SK-N-SH (cell line): ENCODE results near the gene C14orf93. TPM values are rescaled to one million over a fixed set of nuclear protein-coding genes. Genes with fewer than 3 reads are reported as not detected.

Experiments
- CTCF ChIA-PET: fragments of 300-600, 350-600 bp; formaldehyde crosslinking; extraction: SDS; loops from one replicate; lab custom pipeline; 2021; lab: Yijun Ruan, JAX
- POLR2A ChIA-PET: fragments of 350-600 bp; sonication (Branson Sonifier 250); formaldehyde crosslinking; extraction: SDS; loops from one replicate; lab custom pipeline; 2020; ENCODE audit warnings: antibody characterized with exemption, inconsistent platforms; lab: Yijun Ruan, JAX
- DNase-seq: peaks from one replicate; pipeline ENCODE4 v3.0.0; 2012
- H2AFZ ChIP-seq: fragments of 200-600 bp; sonication (generic); 2 replicates; pipeline ENCODE4 v1.8.1; 2016; ENCODE audit warnings: antibody characterized with exemption, mild to moderate bottlenecking, low read depth
- H3F3A ChIP-seq: fragments of 200-600 bp; sonication (generic); replicated peaks from 2 replicates; pipeline ENCODE3; 2016; ENCODE audit warnings: antibody characterized with exemption, mild to moderate bottlenecking; ENCODE audit not compliant: insufficient read depth
- H3K27ac ChIP-seq, 2 experiments: fragments of 200-500 bp in 1 of 2; fragments of 200-600 bp in 1 of 2; sonication (Bioruptor generic) in 1 of 2; sonication (generic), shearing (Covaris generic) in 1 of 2; 2 replicates each; pipeline versions ENCODE4 v1.5.1 to v1.6.1; 2014 to 2016; ENCODE audit warnings: low read depth in 2 of 2, inconsistent platforms in 1 of 2, low read length in 1 of 2, mild to moderate bottlenecking in 1 of 2, mixed read lengths in 1 of 2
- H3K27me3 ChIP-seq: fragments of 200-600 bp; sonication (generic), shearing (Covaris generic); 2 replicates; pipeline ENCODE4 v1.6.1; 2016; ENCODE audit warnings: mixed run types; ENCODE audit not compliant: insufficient read depth
- H3K36me3 ChIP-seq, 2 experiments: fragments of 200-500 bp in 1 of 2; fragments of 200-600 bp in 1 of 2; sonication (Bioruptor generic) in 1 of 2; sonication (generic) in 1 of 2; replicated peaks in 1 of 2; 2 replicates each; pipeline versions ENCODE3 to v1.5.1; 2014 to 2016; ENCODE audit warnings: low read length in 1 of 2, mild to moderate bottlenecking in 1 of 2; ENCODE audit not compliant: insufficient read depth in 2 of 2, control insufficient read depth in 1 of 2
- H3K4me1 ChIP-seq, 2 experiments: fragments of 200-500 bp in 1 of 2; fragments of 200-600 bp in 1 of 2; sonication (Bioruptor generic) in 1 of 2; sonication (generic), shearing (Covaris generic) in 1 of 2; 2 replicates each; pipeline versions ENCODE4 v1.5.1 to v1.6.1; 2014 to 2016; ENCODE audit warnings: low read depth in 1 of 2, low read length in 1 of 2, mixed run types in 1 of 2; ENCODE audit not compliant: insufficient read depth in 2 of 2, control insufficient read depth in 1 of 2
- H3K4me2 ChIP-seq: fragments of 200-600 bp; sonication (generic), shearing (Covaris generic); 2 replicates; pipeline ENCODE4 v1.6.1; 2017; ENCODE audit warnings: mixed run types
- H3K4me3 ChIP-seq, 2 experiments: fragments of 200-500 bp in 1 of 2; fragments of 200-600 bp in 1 of 2; sonication (Bioruptor generic) in 1 of 2; sonication (generic), shearing (Covaris generic) in 1 of 2; 2 replicates each; pipeline versions ENCODE4 v1.5.1 to v1.8.1; 2014 to 2016; ENCODE audit warnings: low read depth in 2 of 2, inconsistent platforms in 1 of 2, low read length in 1 of 2, mild to moderate bottlenecking in 1 of 2, mixed read lengths in 1 of 2, moderate library complexity in 1 of 2
- H3K79me2 ChIP-seq: fragments of 200-600 bp; sonication (generic); 2 replicates; pipeline ENCODE4 v1.8.1; 2017; ENCODE audit warnings: mild to moderate bottlenecking; ENCODE audit not compliant: insufficient read depth
- H3K9ac ChIP-seq: fragments of 200-600 bp; sonication (generic); 2 replicates; pipeline ENCODE4 v1.6.1; 2017; ENCODE audit warnings: mixed run types
- H3K9me2 ChIP-seq: fragments of 200-600 bp; sonication (generic); 2 replicates; pipeline ENCODE4 v1.6.1; 2017; ENCODE audit warnings: mixed run types
- H3K9me3 ChIP-seq: fragments of 200-600 bp; sonication (generic); 2 replicates; pipeline ENCODE4 v1.6.1; 2017; ENCODE audit warnings: mixed run types, mild to moderate bottlenecking, moderate library complexity
- H4K20me1 ChIP-seq: fragments of 200-600 bp; sonication (generic); 2 replicates; pipeline ENCODE4 v1.6.1; 2017; ENCODE audit warnings: mild to moderate bottlenecking, mixed run types; ENCODE audit not compliant: insufficient read depth
- EP300 ChIP-seq, 2 experiments: IDR thresholded peaks; 2 replicates each; pipeline versions ENCODE4 v1.4.0 to v1.6.1; 2012; ENCODE audit warnings: borderline replicate concordance in 1 of 2, low read depth in 1 of 2, low read length in 1 of 2
- EZH2phosphoT487 ChIP-seq: fragments of 200-600 bp; sonication (generic); IDR thresholded peaks from 2 replicates; pipeline ENCODE4 v1.6.1; 2017; ENCODE audit warnings: low read depth, mixed run types, mild to moderate bottlenecking, antibody characterized with exemption, moderate library complexity, borderline replicate concordance
- JUND ChIP-seq: IDR thresholded peaks from 2 replicates; pipeline ENCODE4 v1.4.0; 2012
- RAD21 ChIP-seq: IDR thresholded peaks from 2 replicates; pipeline ENCODE4 v1.6.1; 2012; ENCODE audit warnings: mild to moderate bottlenecking, low read length
- SIN3A ChIP-seq: IDR thresholded peaks from 2 replicates; pipeline ENCODE4 v1.6.1; 2012; ENCODE audit warnings: low read depth, mild to moderate bottlenecking, low read length, moderate library complexity, borderline replicate concordance
- SMC3 ChIP-seq: IDR thresholded peaks from 2 replicates; pipeline ENCODE4 v1.6.1; 2012; ENCODE audit warnings: low read depth, low read length, improper control_type of control experiment
- TEAD4 ChIP-seq: IDR thresholded peaks from 2 replicates; pipeline ENCODE4 v1.4.0; 2012; ENCODE audit warnings: mild to moderate bottlenecking, borderline replicate concordance; ENCODE audit not compliant: insufficient read depth
- YY1 ChIP-seq: IDR thresholded peaks from 2 replicates; pipeline ENCODE4 v1.4.0; 2012; ENCODE audit warnings: low read depth, mild to moderate bottlenecking
- WGBS: methylation state at CpG from one replicate; pipeline ENCODE4 v1.1.6; 2017; ENCODE audit warnings: low lambda C conversion rate; 5-methylcytosine and 5-hydroxymethylcytosine counted together
- polyA plus RNA-seq, 3 experiments: library from polyadenylated mRNA; depleted of rRNA; stranded (reverse); fragments of >200 nt; gene quantifications; 2 replicates each; pipeline ENCODE4 v1.2.3, GENCODE V29; 2012
- TF ChIP-seq, protein P1 (sequence below): IDR thresholded peaks from 2 replicates; pipeline ENCODE4 v1.4.0; 2012; ENCODE audit warnings: low read depth, borderline replicate concordance
- TF ChIP-seq, protein P2 (sequence below): fragments of 150-350 bp; IDR thresholded peaks from 2 replicates; pipeline ENCODE4 v1.6.1; 2017; ENCODE audit warnings: antibody characterized with exemption, low read length, low read depth, borderline replicate concordance
- TF ChIP-seq, protein P3 (sequence below): IDR thresholded peaks from 2 replicates; pipeline ENCODE4 v1.4.0; 2012; ENCODE audit warnings: low read depth, borderline replicate concordance
- TF ChIP-seq, protein P4 (sequence below): fragments of 200-600 bp; sonication (generic); IDR thresholded peaks from 2 replicates; pipeline ENCODE4 v1.6.1; 2017; ENCODE audit warnings: antibody characterized with exemption, mild to moderate bottlenecking, moderate library complexity

C14orf93 gene
- polyA plus RNA-seq, 1 of the 3 experiments (the other 2 are of a cell fraction), result 9.1 TPM

DNA sequence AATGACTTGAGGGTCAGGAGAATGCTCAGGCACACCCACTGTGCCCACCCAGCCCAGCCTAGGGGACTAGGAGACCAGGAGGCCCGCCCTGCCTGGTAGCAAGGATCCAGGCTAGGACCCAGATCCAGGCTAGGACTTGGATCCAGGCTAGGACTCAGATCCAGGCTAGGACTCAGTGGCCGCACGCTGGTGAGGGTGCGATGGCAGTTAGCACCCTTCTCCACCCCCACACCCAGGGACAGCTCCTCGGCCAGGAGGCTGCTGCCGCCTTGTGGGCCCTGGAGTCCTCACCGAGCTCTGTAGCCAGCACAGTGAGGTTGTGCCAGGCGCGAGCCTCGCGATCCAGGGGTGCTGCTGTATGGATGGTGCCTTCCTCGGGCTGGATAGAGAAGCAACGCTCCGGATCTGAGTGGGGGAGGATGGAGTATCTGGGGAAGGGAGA is 42.3 kb upstream of the C14orf93 start:
- no peak overlapping the region for H3K27ac ChIP-seq
- DNase-seq, result no peak
- WGBS, result 94% methylated on average over 10 of the region's 14 CpGs
- peaks cover 14 to 25% of the 10 kb centered on the region in 2 experiments; a peak in 3 of 4 replicates for H3K4me1 ChIP-seq
- H3K9me2 ChIP-seq, result no peaks in the 10 kb centered on the region
- POLR2A ChIA-PET, result interaction anchor here (1.7 to 2.1 kb wide), 2 partner anchors 45 to 66 kb away, joined by 4 to 5 read pairs; no protein-coding TSS in a partner anchor
- H4K20me1 ChIP-seq, result no peaks in the 10 kb centered on the region
- no peaks in the 10 kb centered on the region for H3K9me3 ChIP-seq
- no peak overlapping the region for H3K4me3 ChIP-seq
- no peak for TF ChIP-seq EZH2phosphoT487
- TF ChIP-seq, protein P1, sequence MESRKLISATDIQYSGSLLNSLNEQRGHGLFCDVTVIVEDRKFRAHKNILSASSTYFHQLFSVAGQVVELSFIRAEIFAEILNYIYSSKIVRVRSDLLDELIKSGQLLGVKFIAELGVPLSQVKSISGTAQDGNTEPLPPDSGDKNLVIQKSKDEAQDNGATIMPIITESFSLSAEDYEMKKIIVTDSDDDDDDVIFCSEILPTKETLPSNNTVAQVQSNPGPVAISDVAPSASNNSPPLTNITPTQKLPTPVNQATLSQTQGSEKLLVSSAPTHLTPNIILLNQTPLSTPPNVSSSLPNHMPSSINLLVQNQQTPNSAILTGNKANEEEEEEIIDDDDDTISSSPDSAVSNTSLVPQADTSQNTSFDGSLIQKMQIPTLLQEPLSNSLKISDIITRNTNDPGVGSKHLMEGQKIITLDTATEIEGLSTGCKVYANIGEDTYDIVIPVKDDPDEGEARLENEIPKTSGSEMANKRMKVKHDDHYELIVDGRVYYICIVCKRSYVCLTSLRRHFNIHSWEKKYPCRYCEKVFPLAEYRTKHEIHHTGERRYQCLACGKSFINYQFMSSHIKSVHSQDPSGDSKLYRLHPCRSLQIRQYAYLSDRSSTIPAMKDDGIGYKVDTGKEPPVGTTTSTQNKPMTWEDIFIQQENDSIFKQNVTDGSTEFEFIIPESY, result no peak
- TF ChIP-seq RAD21, result peak; percentile 33; the same call in 1 of the 2 replicates
- TF ChIP-seq, protein P2, sequence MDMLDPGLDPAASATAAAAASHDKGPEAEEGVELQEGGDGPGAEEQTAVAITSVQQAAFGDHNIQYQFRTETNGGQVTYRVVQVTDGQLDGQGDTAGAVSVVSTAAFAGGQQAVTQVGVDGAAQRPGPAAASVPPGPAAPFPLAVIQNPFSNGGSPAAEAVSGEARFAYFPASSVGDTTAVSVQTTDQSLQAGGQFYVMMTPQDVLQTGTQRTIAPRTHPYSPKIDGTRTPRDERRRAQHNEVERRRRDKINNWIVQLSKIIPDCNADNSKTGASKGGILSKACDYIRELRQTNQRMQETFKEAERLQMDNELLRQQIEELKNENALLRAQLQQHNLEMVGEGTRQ, result no peak
- TF ChIP-seq, protein P3, sequence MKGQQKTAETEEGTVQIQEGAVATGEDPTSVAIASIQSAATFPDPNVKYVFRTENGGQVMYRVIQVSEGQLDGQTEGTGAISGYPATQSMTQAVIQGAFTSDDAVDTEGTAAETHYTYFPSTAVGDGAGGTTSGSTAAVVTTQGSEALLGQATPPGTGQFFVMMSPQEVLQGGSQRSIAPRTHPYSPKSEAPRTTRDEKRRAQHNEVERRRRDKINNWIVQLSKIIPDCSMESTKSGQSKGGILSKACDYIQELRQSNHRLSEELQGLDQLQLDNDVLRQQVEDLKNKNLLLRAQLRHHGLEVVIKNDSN, result no peak
- no peak for TF ChIP-seq JUND
- no peak for TF ChIP-seq EP300 (IDR thresholded peaks at IDR 0.05; ENCODE audit: borderline replicate concordance in 1 of 2, low read depth in 1 of 2, low read length in 1 of 2)
- TF ChIP-seq, protein P4, sequence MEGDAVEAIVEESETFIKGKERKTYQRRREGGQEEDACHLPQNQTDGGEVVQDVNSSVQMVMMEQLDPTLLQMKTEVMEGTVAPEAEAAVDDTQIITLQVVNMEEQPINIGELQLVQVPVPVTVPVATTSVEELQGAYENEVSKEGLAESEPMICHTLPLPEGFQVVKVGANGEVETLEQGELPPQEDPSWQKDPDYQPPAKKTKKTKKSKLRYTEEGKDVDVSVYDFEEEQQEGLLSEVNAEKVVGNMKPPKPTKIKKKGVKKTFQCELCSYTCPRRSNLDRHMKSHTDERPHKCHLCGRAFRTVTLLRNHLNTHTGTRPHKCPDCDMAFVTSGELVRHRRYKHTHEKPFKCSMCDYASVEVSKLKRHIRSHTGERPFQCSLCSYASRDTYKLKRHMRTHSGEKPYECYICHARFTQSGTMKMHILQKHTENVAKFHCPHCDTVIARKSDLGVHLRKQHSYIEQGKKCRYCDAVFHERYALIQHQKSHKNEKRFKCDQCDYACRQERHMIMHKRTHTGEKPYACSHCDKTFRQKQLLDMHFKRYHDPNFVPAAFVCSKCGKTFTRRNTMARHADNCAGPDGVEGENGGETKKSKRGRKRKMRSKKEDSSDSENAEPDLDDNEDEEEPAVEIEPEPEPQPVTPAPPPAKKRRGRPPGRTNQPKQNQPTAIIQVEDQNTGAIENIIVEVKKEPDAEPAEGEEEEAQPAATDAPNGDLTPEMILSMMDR, result 0 out of 2 replicates have a peak, but pooled peaks have one; percentile 17
- no peak for TF ChIP-seq TEAD4
- TF ChIP-seq SMC3, result 0 out of 2 replicates have a peak, but pooled peaks have one; percentile 4
- TF ChIP-seq YY1, result no peak
- TF ChIP-seq SIN3A, result no peak
- H3K36me3 ChIP-seq, result peaks cover 0 to 11% of the 10 kb centered on the region in 2 experiments
- H3K4me2 ChIP-seq, result no peak overlapping the region
- H2AFZ ChIP-seq, result no peak overlapping the region
- H3K9ac ChIP-seq, result no peak overlapping the region
- no peaks in the 10 kb centered on the region for H3K27me3 ChIP-seq
- peaks cover 12% of the 10 kb centered on the region for H3F3A ChIP-seq
- peaks cover 6% of the 10 kb centered on the region; the same call in 1 of the 2 replicates for H3K79me2 ChIP-seq
- CTCF ChIA-PET, result interaction anchor here (0.7 to 33.1 kb wide), 5 partner anchors 9 to 180 kb away, joined by 3 to 1566 read pairs (median 6); partner anchors contain the start of gene AJUBA
